Measurements from ENCODE around the gene MS4A4E.

GRCh38 chr11:60169264-60169915, 73.5 kb downstream of the MS4A4E start:
- no peak for TF ChIP-seq EZH2 (IDR thresholded peaks at IDR 0.05; ENCODE audit: low read depth)
- peak; percentile 74 for TF ChIP-seq CTCF (conservative IDR thresholded peaks at IDR 0.05)

Measured in PC-9 (cell line).